HG02840 (cell line): ENCODE results near the gene PTGES3.
"Not testable (repeated sequence)": the region's sequence is repeated elsewhere in the genome, so short reads cannot be mapped to it uniquely, and the experiment has no call there.

Experiments
- ATAC-seq: cut with Tn5 transposase; IDR thresholded peaks from one replicate; pipeline ENCODE4 v1.9.1; 2021; ENCODE audit warnings: mild to moderate bottlenecking, moderate library complexity, moderate number of reproducible peaks; ENCODE audit not compliant: unreplicated experiment, low FRiP score

The PTGES3 gene

GRCh38 chr12:56713345-56713744 lies 25.3 kb upstream of the PTGES3 start:
- no peak for ATAC-seq

GRCh38 chr12:56709759-56710376 lies 21.8 kb upstream of the PTGES3 start:
- no peak for ATAC-seq

GRCh38 chr12:56704522-56704921 lies 16.4 kb upstream of the PTGES3 start:
- ATAC-seq: not testable (repeated sequence)

GRCh38 chr12:56699020-56699661 lies 11.1 kb upstream of the PTGES3 start:
- ATAC-seq: no peak

GRCh38 chr12:56695327-56696101 lies 7.4 kb upstream of the PTGES3 start:
- ATAC-seq: no peak

- no peak for ATAC-seq
Observed at GRCh38 chr12:56694161-56694560, 6.1 kb upstream of the PTGES3 start.

- ATAC-seq: no peak
Observed at GRCh38 chr12:56688846-56689109, 694 bp upstream of the PTGES3 start.

GRCh38 chr12:56687223-56688128 lies 608 bp downstream of the PTGES3 start:
- peak; percentile 2 for ATAC-seq

- no peak for ATAC-seq
Observed at GRCh38 chr12:56684745-56685359, 3.2 kb downstream of the PTGES3 start.

GRCh38 chr12:56682323-56682722 lies 5.8 kb downstream of the PTGES3 start:
- no peak for ATAC-seq

GRCh38 chr12:56679883-56680575 lies 8.1 kb downstream of the PTGES3 start:
- no peak for ATAC-seq

GRCh38 chr12:56678852-56679251 lies 9.2 kb downstream of the PTGES3 start:
- no peak for ATAC-seq

GRCh38 chr12:56677680-56678079 lies 10.4 kb downstream of the PTGES3 start:
- no peak for ATAC-seq

GRCh38 chr12:56676851-56677580 lies 11.1 kb downstream of the PTGES3 start:
- no peak for ATAC-seq

- no peak for ATAC-seq
Observed at GRCh38 chr12:56671608-56672007, 16.5 kb downstream of the PTGES3 start.

GRCh38 chr12:56670836-56671235 lies 17.2 kb downstream of the PTGES3 start:
- no peak for ATAC-seq

- no peak for ATAC-seq
Observed at GRCh38 chr12:56668197-56668457, 20.0 kb downstream of the PTGES3 start.

- no peak for ATAC-seq
Observed at GRCh38 chr12:56661979-56662638, 26.0 kb downstream of the PTGES3 start.

GRCh38 chr12:56661560-56661959 lies 26.5 kb downstream of the PTGES3 start:
- ATAC-seq: no peak
